ENCODE data around the gene RCCD1.
A peak's percentile ranks its signal among the peaks of the same experiment; 100 is the strongest.
"Not testable (repeated sequence)": the region's sequence is repeated elsewhere in the genome, so short reads cannot be mapped to it uniquely, and the experiment has no call there.

RCCD1 gene

DNA sequence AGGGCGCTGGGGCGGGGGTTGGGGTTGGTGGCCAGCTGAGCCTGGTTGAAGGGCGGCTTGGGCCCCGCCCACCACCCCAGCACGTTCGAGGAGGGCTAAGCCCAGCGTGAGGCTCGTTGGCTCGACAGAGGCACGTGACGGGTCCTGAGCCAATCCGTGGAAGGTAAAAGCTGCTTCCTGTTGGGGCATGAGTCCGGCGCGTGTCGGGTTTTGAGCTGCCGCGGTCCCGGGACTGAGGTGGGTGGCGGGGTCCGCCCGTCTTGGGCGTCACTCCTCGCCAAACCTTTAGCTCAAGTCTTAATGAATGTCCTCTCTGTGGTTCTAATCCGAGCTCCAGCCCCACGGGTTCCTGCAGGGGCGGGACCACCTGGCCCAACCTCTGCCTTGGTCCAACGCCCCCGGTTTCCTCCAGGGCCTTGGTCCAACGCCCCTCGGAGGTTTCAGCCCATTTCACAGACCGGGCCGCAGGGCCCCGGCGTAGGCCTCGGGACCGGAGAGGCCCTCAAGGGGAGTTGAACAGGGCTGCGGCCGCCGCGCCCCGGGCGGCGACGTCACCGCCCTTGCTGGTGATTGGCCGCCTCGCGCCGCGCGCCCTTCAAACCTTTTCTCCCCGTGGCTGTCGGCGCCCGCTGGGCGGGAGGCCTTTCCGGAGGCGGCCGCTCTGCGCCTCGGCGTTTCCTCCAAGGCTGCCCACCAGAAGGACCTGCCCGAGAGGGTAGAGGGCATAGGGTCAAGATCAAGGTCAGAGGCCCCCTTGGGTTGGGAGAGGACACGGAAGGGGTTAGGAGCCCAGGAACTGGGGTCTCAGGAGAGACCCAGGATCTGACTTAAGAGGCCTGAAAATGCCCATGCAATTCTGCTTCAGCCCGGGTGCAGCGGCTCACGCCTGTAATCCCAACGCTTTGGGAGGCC, at the start of gene RCCD1:
RCCD1 (plus strand) TSS at position 173 of the 912 bp plus-strand sequence. CDS start 1,851 bp downstream, outside the sequence.
- peak; percentile 65 to 74 (median 69) for DNase-seq (ENCODE audit: low read depth in 3 of 3, low spot score in 1 of 3)

- DNase-seq (ENCODE audit: low read depth in 3 of 3, low spot score in 1 of 3): no peak
Observed at GRCh38 chr15:90905306-90906180, 49.1 kb upstream of the RCCD1 start.

- DNase-seq (ENCODE audit: low read depth in 3 of 3, low spot score in 1 of 3): no peak
Observed at GRCh38 chr15:90906181-90906849, 48.4 kb upstream of the RCCD1 start.

- no peak for DNase-seq (ENCODE audit: low read depth in 3 of 3, low spot score in 1 of 3)
Observed at GRCh38 chr15:90907051-90907660, 47.5 kb upstream of the RCCD1 start.

DNA sequence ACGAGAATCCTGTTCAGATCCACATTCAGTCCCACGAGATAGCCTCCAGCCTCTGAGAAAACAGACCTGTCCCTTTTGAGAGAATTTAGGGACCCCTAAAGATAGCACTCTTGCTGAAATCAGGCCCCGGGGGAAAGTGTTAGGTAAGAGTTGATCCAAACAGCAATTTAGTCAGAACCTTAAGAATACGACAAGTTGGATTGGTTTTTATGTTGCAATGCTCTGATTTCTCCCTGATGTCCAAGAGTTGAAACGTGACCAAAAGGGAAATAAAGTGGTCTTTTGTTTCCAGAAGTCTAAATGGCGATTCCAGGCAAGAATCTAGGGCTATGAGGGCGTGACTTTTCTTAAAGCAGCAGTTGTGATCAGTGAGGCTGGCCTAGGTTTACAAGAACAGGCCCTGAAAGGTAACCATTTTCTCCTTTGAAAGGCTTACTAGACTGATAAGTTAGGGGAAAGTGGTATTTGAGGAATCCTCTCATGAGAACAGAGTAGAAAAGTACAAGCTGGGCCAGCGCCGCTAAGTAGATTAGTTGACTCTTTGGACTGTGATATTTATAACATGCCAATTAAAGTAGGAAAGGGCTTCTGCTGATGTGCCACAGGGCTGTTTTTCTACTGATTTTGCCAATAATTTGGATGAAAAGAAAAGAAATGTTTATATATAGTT, 46.7 kb upstream of the RCCD1 start:
- no peak for DNase-seq (ENCODE audit: low read depth in 3 of 3, low spot score in 1 of 3)

DNA sequence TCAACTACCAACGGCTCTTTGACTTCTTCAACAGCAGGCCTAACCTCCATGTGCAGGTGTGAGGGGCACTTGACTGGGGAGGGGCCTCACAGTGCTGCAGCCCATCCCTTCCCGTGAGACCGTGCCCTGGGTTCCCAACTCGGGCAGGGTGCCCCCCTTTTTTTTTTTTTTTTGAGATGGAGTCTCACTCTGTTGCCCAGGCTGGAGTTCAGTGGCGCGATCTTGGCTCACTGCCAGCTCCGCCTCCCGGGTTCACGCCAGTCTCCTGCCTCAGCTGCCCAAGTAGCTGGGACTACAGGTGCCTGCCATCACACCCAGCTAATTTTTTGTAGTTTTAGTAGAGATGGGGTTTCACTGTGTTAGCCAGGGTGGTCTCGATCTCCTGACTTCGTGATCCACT, 45.2 kb upstream of the RCCD1 start:
- not testable (repeated sequence) for DNase-seq (ENCODE audit: low read depth in 3 of 3, low spot score in 1 of 3)

DNA sequence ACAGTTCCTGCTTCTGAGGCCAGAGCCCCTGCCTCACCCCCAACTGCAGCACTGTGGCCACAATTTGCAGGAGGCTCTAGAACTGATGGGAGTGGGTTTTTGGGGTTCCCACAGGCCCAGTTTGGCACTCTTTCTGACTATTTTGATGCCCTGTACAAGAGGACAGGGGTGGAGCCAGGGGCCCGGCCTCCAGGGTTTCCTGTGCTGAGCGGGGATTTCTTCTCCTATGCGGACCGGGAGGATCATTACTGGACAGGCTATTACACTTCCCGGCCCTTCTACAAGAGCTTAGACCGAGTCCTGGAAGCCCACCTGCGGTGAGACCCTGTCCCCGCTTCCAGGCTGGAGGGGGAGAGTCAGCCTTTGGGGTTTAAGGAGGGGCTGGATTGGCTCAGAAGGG, 44.7 kb upstream of the RCCD1 start:
- DNase-seq (ENCODE audit: low read depth in 3 of 3, low spot score in 1 of 3): no peak

DNA sequence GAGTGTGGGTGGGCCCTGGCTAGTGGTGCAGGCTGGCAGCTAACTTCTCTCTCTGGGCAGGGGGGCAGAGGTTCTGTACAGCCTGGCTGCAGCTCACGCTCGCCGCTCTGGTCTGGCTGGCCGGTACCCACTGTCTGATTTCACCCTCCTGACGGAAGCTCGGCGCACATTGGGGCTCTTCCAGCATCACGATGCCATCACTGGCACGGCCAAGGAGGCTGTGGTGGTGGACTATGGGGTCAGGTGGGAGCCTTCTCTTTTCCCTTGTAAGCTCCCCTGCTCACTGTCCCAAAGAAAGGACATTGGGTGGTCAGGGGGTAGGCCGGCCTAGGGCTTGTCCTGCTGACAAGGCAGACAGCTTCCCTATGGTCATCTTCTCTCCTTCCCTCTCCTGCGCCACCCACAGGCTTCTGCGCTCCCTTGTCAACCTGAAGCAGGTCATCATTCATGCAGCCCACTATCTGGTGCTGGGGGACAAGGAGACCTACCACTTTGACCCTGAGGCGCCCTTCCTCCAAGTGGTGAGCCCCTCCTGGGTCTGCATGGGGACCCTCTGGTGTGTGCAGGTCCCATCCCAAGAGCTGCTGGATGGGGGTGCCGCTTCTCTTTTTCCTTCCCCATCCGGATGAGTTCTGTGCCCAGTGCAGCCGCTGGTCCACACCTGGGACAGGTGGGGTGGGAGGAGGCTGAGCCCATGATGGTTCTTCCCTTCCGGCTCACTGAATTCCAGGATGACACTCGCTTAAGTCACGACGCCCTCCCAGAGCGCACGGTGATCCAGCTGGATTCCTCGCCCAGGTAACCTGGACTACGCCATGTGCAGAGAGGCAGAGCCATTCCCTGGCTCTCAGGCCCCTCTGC, 44.0 kb upstream of the RCCD1 start:
- no peak for DNase-seq (ENCODE audit: low read depth in 3 of 3, low spot score in 1 of 3)

DNA sequence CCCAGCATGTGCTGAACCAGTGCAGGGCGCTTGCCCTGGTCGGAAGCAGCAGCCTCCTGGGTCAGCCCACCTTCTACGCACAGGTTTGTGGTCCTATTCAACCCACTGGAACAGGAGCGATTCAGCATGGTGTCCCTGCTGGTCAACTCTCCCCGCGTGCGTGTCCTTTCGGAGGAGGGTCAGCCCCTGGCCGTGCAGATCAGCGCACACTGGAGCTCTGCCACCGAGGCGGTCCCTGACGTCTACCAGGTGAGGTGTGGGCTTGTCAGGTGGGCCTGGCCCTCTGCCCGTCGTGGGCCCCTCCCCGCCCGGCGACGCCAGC, 43.4 kb upstream of the RCCD1 start:
- DNase-seq (ENCODE audit: low read depth in 3 of 3, low spot score in 1 of 3): no peak

GRCh38 chr15:90911906-90912769, 42.5 kb upstream of the RCCD1 start:
- DNase-seq (ENCODE audit: low read depth in 3 of 3, low spot score in 1 of 3): no peak

- no peak for DNase-seq (ENCODE audit: low read depth in 3 of 3, low spot score in 1 of 3)
Observed at GRCh38 chr15:90912770-90913075, 42.0 kb upstream of the RCCD1 start.

GRCh38 chr15:90913398-90913944, 41.2 kb upstream of the RCCD1 start:
- DNase-seq (ENCODE audit: low read depth in 3 of 3, low spot score in 1 of 3): no peak

DNA sequence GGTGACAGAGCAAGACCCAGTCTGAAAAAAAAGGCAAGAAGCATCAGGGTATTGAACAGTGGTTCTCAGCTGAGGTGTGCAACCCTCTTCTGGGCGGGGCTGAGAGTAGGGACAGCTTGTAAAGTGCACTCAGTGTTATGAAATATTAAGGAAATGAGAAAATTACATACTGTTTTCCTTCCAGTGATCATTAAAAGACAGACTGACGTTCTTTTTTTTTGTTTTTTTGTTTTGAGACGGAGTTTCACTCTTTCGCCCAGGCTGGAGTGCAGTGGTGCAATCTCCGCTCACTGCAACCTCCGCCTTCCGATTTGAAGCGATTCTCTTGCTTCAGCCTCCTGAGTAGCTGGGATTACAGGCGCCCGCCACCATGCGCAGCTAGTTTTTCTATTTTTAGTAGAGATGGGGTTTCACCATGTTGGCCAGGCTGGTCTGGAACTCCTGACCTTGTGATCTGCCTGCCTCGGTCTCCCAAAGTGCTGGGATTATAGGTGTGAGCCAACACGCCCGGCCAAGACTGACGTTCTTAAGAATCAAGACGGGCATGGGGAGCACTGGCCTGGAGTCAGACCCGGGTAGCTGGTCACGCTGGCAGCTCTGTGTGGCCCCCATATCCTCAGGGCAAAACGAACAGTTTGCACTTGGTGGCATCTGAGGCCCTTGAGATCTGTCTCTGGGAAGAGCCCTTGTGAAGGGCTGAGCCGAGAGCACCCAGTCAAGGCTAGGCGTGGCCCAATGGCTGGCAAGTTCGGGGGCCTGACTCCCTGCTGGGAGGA, 40.2 kb upstream of the RCCD1 start:
- no peak for DNase-seq (ENCODE audit: low read depth in 3 of 3, low spot score in 1 of 3)

GRCh38 chr15:90915216-90915807, 39.4 kb upstream of the RCCD1 start:
- no peak for DNase-seq (ENCODE audit: low read depth in 3 of 3, low spot score in 1 of 3)

- no peak for DNase-seq (ENCODE audit: low read depth in 3 of 3, low spot score in 1 of 3)
Observed at GRCh38 chr15:90915808-90916440, 38.8 kb upstream of the RCCD1 start.

DNA sequence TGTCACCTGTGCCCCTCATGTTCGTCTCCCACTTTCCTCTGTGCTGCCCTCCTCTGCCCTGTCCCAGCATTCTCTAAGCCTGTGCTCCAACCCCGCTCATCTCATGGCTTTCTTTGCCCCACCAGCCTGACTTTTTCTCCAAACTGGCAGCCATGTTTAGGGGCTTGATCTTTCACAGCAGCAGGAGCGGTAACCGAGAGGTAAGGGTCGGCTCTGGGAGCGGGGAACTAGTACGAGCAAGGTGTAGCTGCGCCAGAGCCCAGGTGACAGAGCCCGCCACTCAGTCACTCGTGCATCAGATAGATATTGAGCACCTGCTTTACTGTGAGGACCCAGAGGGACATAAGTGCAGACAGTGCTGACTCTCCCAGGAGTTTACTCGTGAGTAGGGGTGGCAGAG, 38.2 kb upstream of the RCCD1 start:
- DNase-seq (ENCODE audit: low read depth in 3 of 3, low spot score in 1 of 3): no peak

- no peak for DNase-seq (ENCODE audit: low read depth in 3 of 3, low spot score in 1 of 3)
Observed at GRCh38 chr15:90917569-90917968, 37.1 kb upstream of the RCCD1 start.

All from stimulated activated CD4-positive, alpha-beta T cell treated with anti-CD3 and anti-CD28 coated beads, TNF-alpha, amount 100 ng/mL, for 1 hour (primary cell).